Measurements from ENCODE around the gene PTPRM.

Gene PTPRM

DNA sequence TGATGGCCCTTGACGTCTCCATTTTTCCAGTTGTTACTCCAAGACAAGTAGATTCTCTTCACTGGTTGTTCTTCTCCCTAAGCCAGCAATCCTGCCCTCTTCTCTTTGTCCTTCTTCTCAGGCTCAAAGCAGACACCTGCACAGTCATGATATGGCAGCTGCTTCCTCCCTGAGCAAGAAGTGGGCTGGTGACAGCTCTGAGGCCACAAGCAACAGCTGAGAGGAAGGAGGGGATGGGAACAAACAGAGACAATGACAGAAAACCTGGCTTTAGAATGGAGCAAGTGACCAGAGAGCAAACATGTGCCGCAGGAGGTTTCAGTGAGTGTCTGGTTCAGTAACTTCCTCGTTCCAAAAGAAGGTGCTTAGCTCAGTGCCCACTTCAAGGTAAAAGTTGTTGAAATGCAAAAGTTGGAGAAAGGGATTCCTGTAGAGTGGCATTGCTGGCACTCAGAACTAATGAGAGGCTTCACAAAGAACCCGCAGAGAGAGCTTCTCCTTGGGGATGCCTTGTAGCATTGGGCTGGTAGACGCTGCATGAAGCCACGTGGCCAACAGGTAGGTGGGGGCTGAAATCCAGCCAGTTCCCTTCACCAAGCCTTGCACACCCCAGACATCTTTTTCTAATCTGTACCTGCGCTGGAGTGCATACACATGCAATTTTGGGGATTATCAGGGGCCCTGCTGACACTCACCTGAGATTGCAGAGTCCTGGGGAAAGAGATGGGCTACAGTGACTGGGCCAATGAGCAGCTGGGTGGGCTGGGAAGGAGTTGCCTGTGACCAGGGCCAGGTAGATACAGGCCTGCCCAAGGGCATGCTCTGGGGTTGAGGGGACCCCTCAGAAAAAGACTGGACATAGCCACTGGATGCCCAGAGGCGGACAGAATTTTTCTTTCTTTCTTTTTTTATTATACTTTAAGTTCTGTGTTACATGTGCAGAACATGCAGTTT is 888.8 kb downstream of the PTPRM start:
- Histone ChIP-seq H3K36me3 (ENCODE audit: control insufficient read depth, low read length) (no peaks in the 10 kb centered on the region), H3K4me1 (ENCODE audit: control insufficient read depth, low read length) (no peaks in the 10 kb centered on the region), H3K27ac (ENCODE audit: low read depth, low read length) (no peak overlapping the region), H3K4me2 (ENCODE audit: low read length) (no peak overlapping the region), H4K20me1 (ENCODE audit: control insufficient read depth, insufficient read depth, low read depth, low read length) (no peaks in the 10 kb centered on the region), H3K9me2 (replicated peaks; ENCODE audit: control insufficient read depth, low read length) (no peaks in the 10 kb centered on the region), H3K27me3 (ENCODE audit: control insufficient read depth, low read length) (no peaks in the 10 kb centered on the region), H3K9me3 (ENCODE audit: control insufficient read depth, insufficient read depth, low read length) (no peaks in the 10 kb centered on the region), H3F3A (ENCODE audit: control insufficient read depth, insufficient read depth) (no peaks in the 10 kb centered on the region), H3K4me3 (ENCODE audit: low read length) (no peak overlapping the region), H3K79me2 (ENCODE audit: control insufficient read depth, low read length) (no peaks in the 10 kb centered on the region)
- TF ChIP-seq, protein P1, sequence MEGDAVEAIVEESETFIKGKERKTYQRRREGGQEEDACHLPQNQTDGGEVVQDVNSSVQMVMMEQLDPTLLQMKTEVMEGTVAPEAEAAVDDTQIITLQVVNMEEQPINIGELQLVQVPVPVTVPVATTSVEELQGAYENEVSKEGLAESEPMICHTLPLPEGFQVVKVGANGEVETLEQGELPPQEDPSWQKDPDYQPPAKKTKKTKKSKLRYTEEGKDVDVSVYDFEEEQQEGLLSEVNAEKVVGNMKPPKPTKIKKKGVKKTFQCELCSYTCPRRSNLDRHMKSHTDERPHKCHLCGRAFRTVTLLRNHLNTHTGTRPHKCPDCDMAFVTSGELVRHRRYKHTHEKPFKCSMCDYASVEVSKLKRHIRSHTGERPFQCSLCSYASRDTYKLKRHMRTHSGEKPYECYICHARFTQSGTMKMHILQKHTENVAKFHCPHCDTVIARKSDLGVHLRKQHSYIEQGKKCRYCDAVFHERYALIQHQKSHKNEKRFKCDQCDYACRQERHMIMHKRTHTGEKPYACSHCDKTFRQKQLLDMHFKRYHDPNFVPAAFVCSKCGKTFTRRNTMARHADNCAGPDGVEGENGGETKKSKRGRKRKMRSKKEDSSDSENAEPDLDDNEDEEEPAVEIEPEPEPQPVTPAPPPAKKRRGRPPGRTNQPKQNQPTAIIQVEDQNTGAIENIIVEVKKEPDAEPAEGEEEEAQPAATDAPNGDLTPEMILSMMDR (IDR thresholded peaks at IDR 0.05; ENCODE audit: low read depth, low read length, poor library complexity, severe bottlenecking) = no peak
- TF ChIP-seq EZH2phosphoT487 (IDR thresholded peaks at IDR 0.05; ENCODE audit: borderline replicate concordance, low read length) = no peak
